ENCODE results near the gene RPL36A.

RPL36A gene

GRCh38 chrX:101393530-101394305 lies 2.9 kb downstream of the RPL36A start:
- DNase-seq = no peak

DNA sequence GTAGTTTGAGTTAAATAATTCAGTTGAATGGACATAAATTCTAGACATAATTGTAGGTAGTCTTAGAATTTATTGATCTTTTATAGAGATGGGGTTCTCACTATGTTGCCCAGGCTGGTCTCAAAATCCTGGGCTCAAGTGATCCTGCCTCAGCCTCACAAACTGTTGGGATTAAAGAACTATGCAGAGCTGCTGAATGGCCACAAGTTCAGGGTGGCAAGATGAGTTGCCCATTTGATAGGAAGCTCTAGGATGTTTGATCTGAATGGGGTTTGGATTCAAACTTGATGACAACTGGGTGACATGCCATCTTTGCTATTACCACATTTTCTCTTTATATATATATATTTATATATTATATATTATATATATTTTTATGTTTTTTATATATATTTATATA lies 3.6 kb downstream of the RPL36A start:
- no peak for DNase-seq

DNA sequence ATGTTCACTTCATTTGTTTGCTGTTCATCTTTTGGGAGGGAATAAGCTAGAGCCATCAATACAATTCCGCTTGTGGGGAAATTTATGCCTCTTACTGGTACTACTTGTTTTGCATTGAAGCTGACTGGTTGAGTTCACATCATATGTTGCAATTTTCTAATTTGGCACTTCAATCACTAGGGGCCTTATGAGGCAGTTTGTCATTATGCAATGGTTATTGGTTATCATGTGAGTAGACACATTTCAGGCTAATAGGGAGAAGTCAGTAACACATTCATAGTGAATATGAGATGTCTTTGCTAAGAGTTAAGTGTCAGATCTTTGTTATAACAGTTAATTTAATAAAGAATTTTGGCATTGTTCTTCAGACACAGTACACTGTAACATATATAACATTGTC lies 5.0 kb downstream of the RPL36A start:
- DNase-seq = no peak

- no peak for DNase-seq
Measured at GRCh38 chrX:101397779-101398178, 7.0 kb downstream of the RPL36A start.

- DNase-seq = no peak
Measured at GRCh38 chrX:101398694-101399093, 7.9 kb downstream of the RPL36A start.

DNA sequence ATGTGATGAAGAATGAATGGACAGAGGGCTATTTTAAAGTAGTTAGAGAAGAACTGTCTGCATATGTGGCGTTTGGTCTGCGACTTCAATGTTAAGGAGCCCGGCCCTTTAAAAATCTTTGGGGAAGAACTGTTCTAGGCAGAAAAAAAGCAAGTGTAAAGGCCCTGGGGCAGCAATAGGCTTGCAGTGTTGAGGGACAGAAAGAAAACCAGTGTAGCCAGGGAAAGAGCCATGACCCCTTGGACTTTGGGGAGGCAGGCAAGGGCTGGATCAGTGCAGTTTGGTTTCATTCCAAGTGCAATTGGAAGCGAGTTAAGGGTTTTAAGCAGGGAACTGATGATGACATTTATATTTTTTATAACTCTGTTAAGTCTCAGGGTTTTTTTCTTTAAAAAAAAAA lies 9.0 kb downstream of the RPL36A start:
- no peak for DNase-seq

DNA sequence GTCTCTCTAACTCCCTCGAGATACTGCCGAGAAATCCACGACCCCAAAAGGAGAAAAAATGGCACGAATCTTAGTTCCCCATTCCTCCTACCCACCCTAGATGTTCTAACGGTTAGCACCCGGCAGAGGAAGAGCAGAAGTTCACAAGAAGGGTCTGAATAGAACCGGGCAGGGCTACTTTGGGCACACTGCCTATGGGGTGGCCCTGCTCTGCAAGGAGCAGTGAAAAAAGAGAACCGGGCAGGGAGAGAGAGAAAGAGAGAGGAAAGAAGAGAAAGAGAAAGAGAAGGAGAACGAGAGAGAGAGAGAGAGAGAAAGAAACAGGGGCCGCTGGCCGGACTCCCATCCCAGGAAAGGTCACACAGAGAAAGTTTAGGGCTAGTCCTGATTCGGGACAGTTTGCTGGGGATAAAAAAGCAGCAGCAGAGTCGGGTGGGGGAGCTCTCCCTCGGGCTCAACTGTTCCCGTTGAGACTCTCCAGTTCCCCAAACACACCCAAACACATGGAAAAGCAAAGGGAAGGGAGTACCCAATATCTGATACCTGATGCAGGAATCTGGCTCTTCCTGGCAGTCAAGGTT lies 16.4 kb downstream of the RPL36A start:
- DNase-seq = no peak

DNA sequence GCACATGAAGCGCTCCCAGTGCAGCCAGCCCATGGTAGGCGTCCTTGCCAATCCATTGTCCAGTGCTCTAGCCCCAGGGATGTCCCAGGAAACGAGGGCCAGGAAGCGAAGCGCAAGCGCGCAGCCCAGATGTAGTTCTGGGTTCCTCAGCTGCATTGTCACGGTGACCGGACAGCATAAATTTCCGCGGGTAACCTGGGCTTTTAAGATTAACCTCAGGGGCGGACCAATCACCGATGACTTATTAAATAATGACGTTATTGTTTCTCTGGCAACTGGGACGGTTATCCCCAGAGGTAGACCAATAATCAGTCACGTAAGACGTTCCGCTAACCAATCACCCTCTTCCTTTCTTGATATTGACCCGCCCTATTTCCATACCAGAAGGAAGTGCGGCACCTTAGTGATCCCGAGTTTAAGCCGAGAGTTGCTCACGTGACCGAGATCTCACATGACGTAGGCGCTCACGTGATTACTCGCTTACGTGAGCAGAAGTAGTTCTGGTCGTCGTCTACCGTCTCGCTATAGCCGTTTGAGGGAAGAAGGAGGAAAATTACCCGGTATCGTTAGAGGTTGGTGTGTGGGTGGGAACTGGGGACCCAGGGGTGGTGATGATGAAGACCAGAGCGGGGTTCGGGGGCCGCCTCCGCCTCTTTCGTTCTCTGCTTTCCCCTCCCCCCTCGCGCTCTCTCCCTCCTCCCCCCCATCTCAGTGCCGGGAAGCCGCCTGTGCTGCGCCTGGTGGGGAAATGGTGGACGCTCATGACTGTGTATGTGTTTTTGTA lies 17.1 kb downstream of the RPL36A start, which contains the start of the genes GLA and HNRNPH2:
GLA (minus strand) TSS at position 178 of the 784 bp plus-strand sequence; CDS start at position 156, 22 bp downstream.
HNRNPH2 (plus strand) TSS at position 475 of the 784 bp plus-strand sequence. CDS start 3,767 bp downstream, outside the sequence.
- DNase-seq = peak; percentile 72

- DNase-seq = no peak
Measured at GRCh38 chrX:101408532-101408841, 17.7 kb downstream of the RPL36A start.

DNA sequence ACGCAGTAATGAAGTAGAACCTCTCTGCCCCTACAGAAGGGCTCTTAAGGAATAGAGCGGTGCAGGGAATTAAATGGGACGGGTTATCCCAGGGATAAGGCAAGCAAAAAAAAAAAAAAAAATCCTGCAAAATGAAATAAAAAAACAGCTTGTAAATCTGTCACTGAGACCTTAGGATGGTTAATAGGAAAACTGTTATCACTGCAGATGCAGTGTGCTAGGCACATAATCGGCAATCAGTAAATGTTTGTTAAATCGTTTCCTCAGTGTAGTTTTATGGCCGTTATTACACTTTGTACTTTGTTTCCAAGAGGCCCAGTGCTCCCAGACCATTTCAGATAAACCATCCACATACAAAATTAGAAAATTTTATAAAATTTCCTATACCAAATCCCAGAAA lies 18.2 kb downstream of the RPL36A start:
- DNase-seq = no peak

GRCh38 chrX:101410461-101410860 lies 19.6 kb downstream of the RPL36A start:
- DNase-seq = no peak

DNA sequence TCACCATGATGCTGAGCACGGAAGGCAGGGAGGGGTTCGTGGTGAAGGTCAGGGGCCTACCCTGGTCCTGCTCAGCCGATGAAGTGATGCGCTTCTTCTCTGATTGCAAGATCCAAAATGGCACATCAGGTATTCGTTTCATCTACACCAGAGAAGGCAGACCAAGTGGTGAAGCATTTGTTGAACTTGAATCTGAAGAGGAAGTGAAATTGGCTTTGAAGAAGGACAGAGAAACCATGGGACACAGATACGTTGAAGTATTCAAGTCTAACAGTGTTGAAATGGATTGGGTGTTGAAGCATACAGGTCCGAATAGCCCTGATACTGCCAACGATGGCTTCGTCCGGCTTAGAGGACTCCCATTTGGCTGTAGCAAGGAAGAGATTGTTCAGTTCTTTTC lies 21.2 kb downstream of the RPL36A start:
- no peak for DNase-seq

DNA sequence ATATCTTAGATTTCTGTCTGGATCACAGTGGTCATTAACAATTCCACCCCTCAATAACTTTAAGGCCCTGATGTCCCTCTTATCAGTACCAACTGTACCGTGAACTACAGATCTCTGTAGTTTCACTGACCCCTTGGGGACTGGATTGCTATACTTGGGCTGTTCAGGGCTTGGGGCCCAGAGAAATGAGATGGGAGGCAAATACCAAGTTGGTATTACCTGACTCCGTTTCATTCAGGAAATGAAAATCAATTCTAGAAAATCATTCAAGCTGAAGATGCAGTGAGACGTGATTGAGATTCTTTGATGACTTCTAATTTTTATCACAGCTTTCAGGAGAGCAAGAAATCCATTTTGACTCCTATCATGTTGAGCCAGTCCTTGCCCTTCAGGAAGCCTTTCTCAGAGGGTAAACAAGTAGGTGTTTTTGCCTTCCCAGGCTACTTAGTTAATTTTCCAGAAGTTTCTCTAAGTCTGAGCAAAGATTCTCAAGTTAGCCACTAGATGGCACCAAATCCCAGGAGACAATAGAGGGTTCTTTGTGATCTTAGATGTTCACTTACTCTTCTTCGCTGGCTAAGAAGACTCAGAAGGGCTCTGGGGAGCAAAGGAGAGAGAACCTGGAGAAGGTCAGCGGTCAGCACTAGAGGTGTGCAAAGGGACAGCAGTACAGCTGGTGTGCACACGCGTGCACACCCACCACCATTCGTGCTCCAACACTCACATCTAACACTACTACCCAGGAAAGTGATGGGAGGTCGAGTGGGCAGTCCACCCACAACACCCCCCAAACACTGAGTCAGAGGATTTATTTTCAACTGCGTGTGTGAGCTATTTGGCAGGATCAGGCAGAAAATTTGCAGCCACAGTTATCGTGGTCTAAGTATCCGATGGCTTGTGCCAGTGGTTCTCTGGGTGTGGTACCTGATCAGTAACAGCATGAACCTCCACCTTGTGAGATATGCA lies 24.7 kb downstream of the RPL36A start:
- DNase-seq = peak; percentile 1

DNA sequence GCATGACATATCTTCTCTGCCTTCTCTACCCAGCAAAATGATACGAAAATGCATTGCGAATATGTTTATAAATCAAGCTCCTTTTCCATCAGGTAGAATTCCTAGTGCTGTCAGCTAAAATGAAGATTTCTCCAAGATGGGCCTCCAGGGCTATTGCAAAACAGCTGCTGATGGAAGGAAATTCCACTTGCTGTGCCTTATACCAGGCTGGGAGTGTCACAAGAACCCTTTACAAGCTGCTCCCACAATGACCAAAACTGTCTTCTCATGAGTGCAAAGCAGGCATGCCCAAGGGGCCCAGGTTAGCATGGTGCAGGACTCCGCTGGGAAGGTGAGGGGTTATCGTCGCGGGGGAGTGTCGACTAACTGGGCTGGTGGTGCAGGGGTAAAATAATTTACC lies 25.9 kb downstream of the RPL36A start:
- DNase-seq = no peak

GRCh38 chrX:101417190-101417589 lies 26.4 kb downstream of the RPL36A start:
- DNase-seq = no peak

DNA sequence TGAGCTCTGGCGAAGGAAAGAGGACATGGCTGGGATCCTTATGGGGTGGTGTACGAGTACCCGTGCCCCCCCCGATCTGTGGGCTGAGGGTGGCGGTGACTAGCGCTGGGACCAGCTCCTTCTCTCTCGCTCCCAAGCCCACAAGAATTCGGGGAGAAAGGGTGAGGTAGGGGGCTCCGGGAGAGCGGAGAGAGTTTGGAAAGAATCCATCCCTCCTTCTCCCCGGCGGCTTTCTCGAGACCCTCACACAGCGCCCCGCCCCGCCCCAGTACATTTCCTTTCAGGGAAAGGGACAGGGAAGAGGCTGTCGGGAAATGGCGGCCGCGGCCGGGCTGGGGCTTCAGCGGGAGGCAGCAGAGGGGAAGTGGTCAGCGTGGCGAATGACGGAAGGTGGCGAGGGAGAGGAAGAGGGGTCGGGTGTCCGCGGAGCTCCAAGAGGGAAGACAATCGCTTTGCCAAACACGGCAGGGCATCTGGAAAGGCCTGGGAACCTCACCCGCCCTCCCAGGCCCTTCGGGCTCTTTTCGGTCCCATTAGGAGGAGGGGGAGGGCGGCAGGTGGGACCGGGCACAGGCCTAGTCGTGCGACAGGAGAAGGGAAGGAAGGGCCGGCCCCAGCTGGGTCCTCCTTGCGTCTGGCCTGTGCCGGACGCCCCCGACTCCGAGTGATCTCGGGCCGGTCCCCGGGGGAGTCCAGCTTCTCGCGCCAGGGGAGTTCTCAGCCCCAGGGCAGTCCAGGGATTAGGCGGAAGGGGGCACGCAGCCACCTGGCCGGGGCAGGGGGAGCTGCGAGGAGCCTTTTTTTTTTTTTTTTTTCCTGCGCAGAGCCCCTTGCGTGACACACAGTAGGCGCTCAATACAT lies 27.4 kb downstream of the RPL36A start:
- DNase-seq = no peak

- no peak for DNase-seq
Measured at GRCh38 chrX:101419489-101419888, 28.7 kb downstream of the RPL36A start.

DNA sequence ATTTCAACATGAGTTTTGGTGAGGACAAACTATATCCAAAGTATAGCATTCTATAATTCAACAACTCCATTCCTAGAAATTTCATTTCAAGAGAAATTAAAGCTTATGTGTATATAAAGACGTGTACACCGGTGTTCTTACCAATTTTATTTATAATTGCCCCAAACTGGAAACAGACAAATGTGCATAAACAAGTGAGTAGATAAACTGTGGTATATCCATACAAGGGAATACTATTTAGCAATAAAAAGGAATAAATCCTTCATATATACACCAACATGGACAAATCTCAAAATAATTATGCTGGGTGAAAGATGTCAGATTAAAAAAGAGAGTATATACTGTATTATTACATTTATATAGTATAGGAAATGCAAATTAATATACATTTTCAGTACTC lies 37.1 kb downstream of the RPL36A start:
- no peak for DNase-seq

DNA sequence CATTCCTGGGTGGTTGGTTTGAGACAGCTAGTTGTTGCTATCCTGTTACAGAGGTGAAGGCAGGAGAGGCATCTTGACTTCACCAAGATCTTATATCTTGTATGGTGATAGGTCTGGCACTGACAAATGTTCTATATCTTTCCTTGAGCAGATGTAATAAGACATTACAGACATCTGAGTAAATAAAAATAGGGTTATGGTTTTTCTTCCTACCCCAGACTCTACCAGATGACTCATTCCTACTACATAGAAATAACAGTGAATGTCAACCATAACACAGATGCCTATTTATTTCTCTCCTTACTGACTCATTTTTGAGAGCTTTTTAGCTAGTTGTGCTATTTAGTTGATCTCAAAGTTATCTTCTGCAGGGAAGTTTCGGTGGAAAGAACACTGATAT lies 39.1 kb downstream of the RPL36A start:
- no peak for DNase-seq

- DNase-seq = no peak
Measured at GRCh38 chrX:101430457-101431078, 39.8 kb downstream of the RPL36A start.

- DNase-seq = no peak
Measured at GRCh38 chrX:101442085-101442484, 51.3 kb downstream of the RPL36A start.
